GM23338 (cell line): ENCODE results near the gene ZNF331. TPM values are rescaled to one million over a fixed set of nuclear protein-coding genes. Genes with fewer than 3 reads are reported as not detected.
"Not testable (repeated sequence)": the region's sequence is repeated elsewhere in the genome, so short reads cannot be mapped to it uniquely, and the experiment has no call there.

Experiments
- ATAC-seq: fragments of 200-7000 bp; cut with Tn5 transposase; 3 replicates; pipeline ENCODE4 v1.9.1; 2020
- DNase-seq: peaks from one replicate; pipeline ENCODE4 v3.0.0-alpha.2; 2015; ENCODE audit warnings: low spot score
- H2AFZ ChIP-seq: fragments of 200-600 bp; sonication (generic); 2 replicates; pipeline ENCODE4 v1.8.0; 2016; ENCODE audit warnings: antibody characterized with exemption, mild to moderate bottlenecking, moderate library complexity
- H3F3A ChIP-seq: fragments of 200-600 bp; sonication (generic); replicated peaks from 2 replicates; pipeline ENCODE4 v1.8.0; 2017; ENCODE audit warnings: antibody characterized with exemption, mixed run types, low read depth
- H3K27ac ChIP-seq: fragments of 200-600 bp; sonication (generic); 2 replicates; pipeline ENCODE4 v1.6.1; 2016; ENCODE audit warnings: low read depth
- H3K27me3 ChIP-seq: fragments of 200-600 bp; sonication (generic); 2 replicates; pipeline ENCODE4 v1.8.0; 2016; ENCODE audit warnings: mild to moderate bottlenecking, mixed run types, moderate library complexity; ENCODE audit not compliant: insufficient read depth
- H3K36me3 ChIP-seq: fragments of 200-600 bp; sonication (generic); 2 replicates; pipeline ENCODE4 v1.8.0; 2016; ENCODE audit warnings: mild to moderate bottlenecking; ENCODE audit not compliant: insufficient read depth
- H3K4me1 ChIP-seq: fragments of 200-600 bp; sonication (generic); 2 replicates; pipeline ENCODE4 v1.8.0; 2016; ENCODE audit warnings: mild to moderate bottlenecking, moderate library complexity; ENCODE audit not compliant: insufficient read depth
- H3K4me2 ChIP-seq: fragments of 200-600 bp; sonication (generic); 2 replicates; pipeline ENCODE4 v1.7.1; 2017; ENCODE audit warnings: mixed run types
- H3K4me3 ChIP-seq: fragments of 200-600 bp; sonication (generic); 2 replicates; pipeline ENCODE4 v1.6.1; 2016; ENCODE audit warnings: mixed run types
- H3K79me2 ChIP-seq: fragments of 200-600 bp; sonication (generic); replicated peaks from 2 replicates; pipeline ENCODE4 v1.8.0; 2017; ENCODE audit warnings: mild to moderate bottlenecking; ENCODE audit not compliant: insufficient read depth
- H3K9me2 ChIP-seq: fragments of 200-600 bp; sonication (generic); 2 replicates; pipeline ENCODE4 v1.8.0; 2017; ENCODE audit not compliant: insufficient read depth
- H4K20me1 ChIP-seq: fragments of 200-600 bp; sonication (generic); replicated peaks from 2 replicates; pipeline ENCODE4 v1.8.0; 2017; ENCODE audit warnings: mild to moderate bottlenecking; ENCODE audit not compliant: insufficient read depth
- H3K27ac Mint-ChIP-seq: 2 replicates; pipeline ENCODE4 v1.8.0; 2020; ENCODE audit warnings: inconsistent platforms, mild to moderate bottlenecking, moderate library complexity, mixed read lengths
- H3K27me3 Mint-ChIP-seq: 3 replicates; pipeline ENCODE4 v1.8.0; 2022; ENCODE audit warnings: low read depth, mild to moderate bottlenecking, moderate library complexity, mixed read lengths, inconsistent platforms; ENCODE audit not compliant: insufficient read depth, poor library complexity
- H3K36me3 Mint-ChIP-seq: 3 replicates; pipeline ENCODE4 v1.8.0; 2021; ENCODE audit warnings: low read depth, mild to moderate bottlenecking, inconsistent platforms, moderate library complexity, mixed read lengths
- H3K4me1 Mint-ChIP-seq: 3 replicates; pipeline ENCODE4 v1.8.0; 2020; ENCODE audit warnings: mild to moderate bottlenecking, inconsistent platforms, mixed read lengths
- H3K4me3 Mint-ChIP-seq: 3 replicates; pipeline ENCODE4 v1.8.0; 2021; ENCODE audit warnings: moderate library complexity, mild to moderate bottlenecking, inconsistent platforms, mixed read lengths
- H3K9me3 Mint-ChIP-seq: 3 replicates; pipeline ENCODE4 v1.8.0; 2020; ENCODE audit warnings: moderate library complexity, mild to moderate bottlenecking, inconsistent platforms, mixed read lengths
- CTCF ChIP-seq, 2 experiments: fragments of 200-600 bp in 1 of 2; sonication (generic) in 1 of 2; conservative IDR thresholded peaks; 2 replicates each; pipeline versions ENCODE4 v1.5.1 to v1.6.1; 2016 to 2017; ENCODE audit warnings: antibody characterized with exemption in 2 of 2, low read depth in 2 of 2, mild to moderate bottlenecking in 2 of 2, moderate library complexity in 1 of 2
- ETS1 ChIP-seq: IDR thresholded peaks from 2 replicates; pipeline ENCODE4 v1.6.1; 2016; ENCODE audit warnings: antibody characterized with exemption
- EZH2 ChIP-seq: fragments of 200-600 bp; sonication (generic); IDR thresholded peaks from one replicate; pipeline ENCODE4 v1.8.0; 2017; ENCODE audit warnings: antibody characterized with exemption, mild to moderate bottlenecking, low read depth; ENCODE audit not compliant: unreplicated experiment
- EZH2phosphoT487 ChIP-seq: fragments of 200-600 bp; sonication (generic); IDR thresholded peaks from one replicate; pipeline ENCODE4 v1.8.1; 2018; ENCODE audit warnings: antibody characterized with exemption; ENCODE audit not compliant: unreplicated experiment
- JUNB ChIP-seq: IDR thresholded peaks from one replicate; pipeline ENCODE4 v1.6.1; 2016; ENCODE audit warnings: antibody characterized with exemption; ENCODE audit not compliant: unreplicated experiment
- NANOG ChIP-seq: IDR thresholded peaks from 2 replicates; pipeline ENCODE4 v1.6.1; 2016; ENCODE audit warnings: antibody characterized with exemption, borderline replicate concordance
- REST ChIP-seq: IDR thresholded peaks from one replicate; pipeline ENCODE4 v1.6.1; 2018; ENCODE audit warnings: antibody characterized with exemption; ENCODE audit not compliant: unreplicated experiment
- STAT1 ChIP-seq: IDR thresholded peaks from one replicate; pipeline ENCODE4 v1.6.1; 2016; ENCODE audit warnings: antibody characterized with exemption; ENCODE audit not compliant: unreplicated experiment
- polyA plus RNA-seq: library from polyadenylated mRNA; unstranded; fragments of >200 nt; fragmentation: Nextera tagmentation; extraction: Ambion mirVana; gene quantifications from 2 replicates; pipeline ENCODE4 v1.2.1, GENCODE V29; 2016
- total RNA-seq: library from RNA; depleted of rRNA; stranded (reverse); fragments of >200 nt; shearing (Covaris generic); gene quantifications from 2 replicates; pipeline ENCODE4 v1.2.3, GENCODE V29; 2014

The ZNF331 gene
- total and polyA plus RNA-seq, 2 experiments from 2014 or later: 36.2 to 46.5 TPM

- TF ChIP-seq EZH2: no peak
- no peak for TF ChIP-seq ETS1
- TF ChIP-seq NANOG: no peak
- no peak for TF ChIP-seq REST
- TF ChIP-seq CTCF (conservative IDR thresholded peaks at IDR 0.05; ENCODE audit: low read depth in 2 of 2): no peak
- no peak for TF ChIP-seq EZH2phosphoT487
- TF ChIP-seq STAT1: no peak
- TF ChIP-seq JUNB: no peak
Measured at GRCh38 chr19:53492153-53492552, 45.8 kb upstream of the ZNF331 start (continued).

- not testable (repeated sequence) for H3K27ac ChIP-seq, DNase-seq, H3K36me3 ChIP-seq, H3K27me3 Mint-ChIP-seq, H3K4me3 Mint-ChIP-seq, H3K4me2 ChIP-seq, H3K4me1 Mint-ChIP-seq, H3F3A ChIP-seq, H3K9me3 Mint-ChIP-seq, H3K27me3 ChIP-seq, H3K9me2 ChIP-seq, H4K20me1 ChIP-seq, H3K4me1 ChIP-seq, H3K4me3 ChIP-seq, ATAC-seq, H3K79me2 ChIP-seq, H3K27ac Mint-ChIP-seq
- peak overlapping the region; percentile 43; the same call in 1 of the 2 replicates for H2AFZ ChIP-seq
- H3K36me3 Mint-ChIP-seq: peaks cover 26% of the 10 kb centered on the region
Measured at GRCh38 chr19:53497311-53498023, 40.5 kb upstream of the ZNF331 start.

- not testable (repeated sequence) for H3K9me2 ChIP-seq, H4K20me1 ChIP-seq, H3K27me3 ChIP-seq, H3F3A ChIP-seq, H3K36me3 ChIP-seq, H3K27ac Mint-ChIP-seq, H3K27me3 Mint-ChIP-seq, H3K4me2 ChIP-seq, H3K4me3 ChIP-seq, H3K4me1 Mint-ChIP-seq, H3K27ac ChIP-seq, H3K79me2 ChIP-seq, H3K4me3 Mint-ChIP-seq, H3K9me3 Mint-ChIP-seq, H3K4me1 ChIP-seq, ATAC-seq, DNase-seq
- H2AFZ ChIP-seq: peak overlapping the region; percentile 69; the same call in 1 of the 2 replicates
- peaks cover 21% of the 10 kb centered on the region for H3K36me3 Mint-ChIP-seq
Measured at GRCh38 chr19:53498024-53498395, 39.9 kb upstream of the ZNF331 start.

- not testable (repeated sequence) for H3K36me3 ChIP-seq, H3K27ac Mint-ChIP-seq, DNase-seq, H3K27me3 ChIP-seq, H3K36me3 Mint-ChIP-seq, H2AFZ ChIP-seq, ATAC-seq, H3K9me2 ChIP-seq, H3K79me2 ChIP-seq, H3F3A ChIP-seq, H4K20me1 ChIP-seq, H3K9me3 Mint-ChIP-seq
- Mint-ChIP-seq H3K27me3 (peaks cover 17% of the 10 kb centered on the region), H3K4me1 (peaks cover 20% of the 10 kb centered on the region), H3K4me3 (0 out of 3 replicates have a peak overlapping the region, but pooled peaks have one; percentile 21)
- H3K27ac ChIP-seq: peak overlapping the region; percentile 78; the same call in 1 of the 2 replicates
- peaks cover 21% of the 10 kb centered on the region; the same call in 1 of the 2 replicates for H3K4me1 ChIP-seq
- H3K4me3 ChIP-seq: peak overlapping the region; percentile 40
- peak overlapping the region; percentile 72; the same call in 1 of the 2 replicates for H3K4me2 ChIP-seq
Measured at GRCh38 chr19:53503151-53503550, 34.8 kb upstream of the ZNF331 start.
